ENCODE measurements around the gene CORIN.

The CORIN gene

DNA sequence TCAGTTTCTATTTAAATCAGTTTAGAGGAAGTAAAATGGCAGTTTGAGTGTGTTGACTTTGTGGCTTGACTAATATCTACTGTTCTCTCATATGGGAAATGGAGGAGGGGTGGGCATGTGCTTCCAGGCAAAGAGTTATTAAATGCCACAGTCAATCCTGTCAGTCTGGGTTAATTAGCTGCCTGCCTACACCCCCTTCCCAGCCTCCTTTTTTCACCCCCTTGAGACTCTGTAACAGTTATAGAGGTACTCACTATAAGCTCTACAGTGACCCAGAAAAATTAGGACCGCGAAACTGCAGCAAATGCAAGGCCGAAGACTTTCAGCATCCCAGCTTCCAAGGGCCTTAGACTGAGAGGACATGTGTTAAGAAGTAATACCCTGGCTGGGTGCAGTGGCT, 165.2 kb downstream of the CORIN start:
- DNase-seq: no peak

DNA sequence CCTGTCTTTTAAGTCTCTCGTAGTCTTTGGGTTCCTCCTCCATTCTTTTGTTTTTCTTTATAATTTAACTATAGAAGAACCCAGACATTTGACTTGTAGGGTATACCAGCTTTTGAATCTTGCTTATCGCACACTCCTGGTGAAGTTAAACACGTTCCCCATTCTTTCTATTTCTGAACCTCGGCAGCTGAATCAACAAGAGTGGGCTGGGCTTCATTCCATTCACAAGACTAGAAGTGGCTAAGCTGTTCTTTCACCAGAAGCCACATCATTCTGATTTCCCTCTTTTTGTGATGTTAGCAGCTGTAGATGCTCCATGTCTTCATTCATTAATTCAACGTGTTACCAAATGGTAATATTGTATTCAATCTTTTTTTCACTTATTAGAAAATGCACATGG, 167.9 kb downstream of the CORIN start:
- no peak for DNase-seq

DNA sequence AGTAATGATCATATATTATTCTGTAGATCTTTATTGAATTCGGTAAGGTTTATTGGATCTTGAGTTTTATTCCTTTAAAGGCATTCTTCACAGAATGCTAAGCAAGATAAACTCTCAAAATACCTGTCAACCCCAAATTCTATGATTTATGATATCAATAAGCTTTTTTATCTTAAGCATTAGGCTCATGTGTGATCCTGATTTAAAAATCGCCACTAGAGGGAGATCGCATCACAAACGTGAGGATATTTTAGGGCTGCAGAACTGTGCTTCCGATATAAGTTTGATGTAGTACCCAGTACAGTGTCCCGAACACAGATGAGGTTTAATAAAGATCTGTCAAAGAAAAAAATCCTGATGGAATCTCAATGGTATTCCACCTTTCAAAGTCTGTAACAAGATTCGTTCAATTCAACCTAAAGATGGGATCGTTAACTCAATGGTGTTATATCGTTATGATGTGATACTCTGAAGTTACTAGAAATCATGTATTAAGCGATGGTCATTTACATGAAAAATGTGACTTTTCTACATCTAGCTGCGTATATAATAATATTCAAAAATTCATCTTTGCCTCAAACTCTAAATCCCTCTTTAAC, 169.0 kb downstream of the CORIN start:
- DNase-seq: no peak

DNA sequence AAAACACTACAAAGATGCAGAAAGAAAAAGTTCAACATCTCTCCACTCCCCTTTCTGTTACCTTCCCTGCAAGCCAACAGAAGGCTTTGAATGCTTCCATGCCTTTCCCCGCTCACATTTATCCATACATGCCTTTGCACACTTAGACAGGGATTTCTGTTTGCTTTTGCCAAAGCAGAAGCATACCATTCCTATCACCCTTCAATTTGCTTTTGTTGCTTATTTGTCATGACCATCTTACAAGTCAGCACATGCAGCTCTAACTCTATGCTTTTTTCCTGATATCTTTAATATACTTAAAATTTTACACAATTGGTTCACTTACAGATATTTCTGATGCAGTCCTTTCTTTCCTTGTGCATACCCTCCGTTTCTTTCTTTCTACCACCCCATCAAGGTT, 169.6 kb downstream of the CORIN start:
- DNase-seq: no peak

DNA sequence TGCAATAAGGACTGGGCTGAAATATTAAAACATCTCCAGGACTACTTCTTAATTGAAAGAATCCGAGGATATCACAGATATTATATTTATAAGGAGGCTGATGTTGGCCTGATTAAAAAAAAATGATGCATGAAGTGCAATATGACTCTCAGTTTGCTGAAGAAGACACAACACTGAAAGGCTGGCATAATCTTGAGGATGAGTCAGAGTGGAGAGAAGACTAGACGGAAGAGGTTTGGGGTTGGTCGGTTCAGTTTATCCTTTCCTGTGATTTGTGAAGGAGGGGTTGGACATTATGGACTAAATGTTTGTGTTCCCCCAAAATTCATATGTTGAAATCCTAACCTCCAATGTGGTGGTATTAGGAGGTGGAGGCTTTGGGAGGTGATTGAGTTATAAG, 170.3 kb downstream of the CORIN start:
- no peak for DNase-seq

DNA sequence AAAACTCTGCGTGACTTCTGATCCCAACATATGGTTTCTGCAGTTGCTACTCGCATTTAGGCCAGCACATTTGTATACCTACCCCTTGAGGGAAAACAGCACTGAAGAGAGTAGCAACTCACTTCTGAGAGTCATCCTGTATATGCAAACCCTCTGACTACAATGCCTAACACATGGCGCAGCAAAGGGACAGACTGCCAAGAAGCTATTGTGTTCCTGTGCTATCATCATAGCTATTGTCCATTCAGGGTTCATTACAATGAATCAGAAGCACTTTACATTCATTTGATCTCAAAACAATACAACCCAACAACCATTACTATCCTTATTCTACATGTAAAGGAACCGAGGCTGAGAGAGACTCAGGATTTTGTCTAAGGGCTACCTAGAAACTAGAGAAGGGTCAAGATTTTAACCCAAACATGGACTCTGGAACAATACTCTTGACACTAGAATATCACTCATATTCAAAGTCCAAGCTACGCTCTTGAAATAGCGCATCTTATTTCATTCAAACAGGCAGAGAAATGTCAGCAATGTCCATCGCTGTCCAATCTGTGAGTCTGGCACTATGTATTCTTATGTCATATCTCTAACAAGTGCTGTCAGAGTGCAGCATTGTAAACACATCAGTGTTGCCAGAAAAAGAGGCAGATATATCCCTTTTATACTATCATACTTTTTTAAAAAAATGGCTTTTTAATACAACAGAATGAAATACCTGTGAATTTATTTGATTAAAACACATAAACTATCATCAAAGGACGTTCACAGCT, 173.6 kb downstream of the CORIN start:
- DNase-seq: no peak

DNA sequence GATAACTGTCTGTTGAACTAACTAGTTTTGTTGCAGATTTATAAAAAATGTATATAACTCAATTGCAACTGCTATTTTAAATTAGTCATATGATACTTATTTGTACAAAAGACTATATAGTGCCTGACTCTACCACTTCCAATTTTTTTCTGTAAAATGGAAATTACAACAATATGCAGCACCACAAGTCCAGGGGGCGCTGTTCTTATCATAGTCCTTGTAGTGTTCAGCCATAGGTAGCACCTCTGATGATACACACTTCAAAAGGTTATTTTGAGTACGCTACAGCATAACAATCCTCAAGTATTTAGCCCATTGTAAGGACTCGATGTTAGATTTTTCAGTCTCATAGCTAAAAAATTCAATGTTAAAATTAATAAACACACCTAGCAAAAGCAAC, 174.9 kb downstream of the CORIN start:
- DNase-seq: peak; percentile 1

DNA sequence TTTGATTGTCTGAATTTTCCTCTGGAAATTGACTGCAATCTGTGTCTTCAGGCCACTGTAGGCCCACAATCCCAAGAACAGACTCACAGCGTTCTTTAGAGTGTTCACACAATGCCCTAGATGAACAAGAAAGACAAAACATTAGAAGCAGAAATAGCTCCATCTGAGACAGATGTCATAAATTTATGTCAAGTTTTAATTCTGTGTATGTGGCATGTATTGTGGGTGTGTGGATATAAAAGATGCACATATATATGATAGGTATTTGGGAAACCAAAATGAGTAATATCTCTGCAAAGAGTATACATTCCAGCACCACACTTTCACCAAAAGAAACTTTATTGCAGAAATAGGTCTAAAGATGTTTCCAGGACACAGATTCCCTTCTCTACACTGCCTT, 176.1 kb downstream of the CORIN start:
- no peak for DNase-seq

DNA sequence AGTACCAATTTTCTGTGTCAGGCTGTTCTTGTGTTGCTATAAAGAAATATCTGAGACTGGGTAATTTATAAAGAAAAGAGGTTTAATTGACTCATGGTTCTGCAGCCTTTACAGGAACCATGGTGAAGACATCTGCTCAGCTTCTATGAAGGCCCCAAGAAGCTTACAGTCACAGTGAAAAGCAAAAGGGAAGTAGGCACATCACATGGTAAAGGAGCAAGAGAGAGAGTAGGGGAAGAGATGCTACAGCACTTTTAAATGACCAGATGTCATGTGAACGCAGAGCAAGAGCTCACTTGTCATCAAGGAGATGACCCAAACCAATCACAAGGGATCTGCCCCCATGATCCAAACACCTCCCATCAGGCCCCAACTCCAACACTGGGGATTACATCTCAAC, 178.5 kb downstream of the CORIN start:
- no peak for DNase-seq

DNA sequence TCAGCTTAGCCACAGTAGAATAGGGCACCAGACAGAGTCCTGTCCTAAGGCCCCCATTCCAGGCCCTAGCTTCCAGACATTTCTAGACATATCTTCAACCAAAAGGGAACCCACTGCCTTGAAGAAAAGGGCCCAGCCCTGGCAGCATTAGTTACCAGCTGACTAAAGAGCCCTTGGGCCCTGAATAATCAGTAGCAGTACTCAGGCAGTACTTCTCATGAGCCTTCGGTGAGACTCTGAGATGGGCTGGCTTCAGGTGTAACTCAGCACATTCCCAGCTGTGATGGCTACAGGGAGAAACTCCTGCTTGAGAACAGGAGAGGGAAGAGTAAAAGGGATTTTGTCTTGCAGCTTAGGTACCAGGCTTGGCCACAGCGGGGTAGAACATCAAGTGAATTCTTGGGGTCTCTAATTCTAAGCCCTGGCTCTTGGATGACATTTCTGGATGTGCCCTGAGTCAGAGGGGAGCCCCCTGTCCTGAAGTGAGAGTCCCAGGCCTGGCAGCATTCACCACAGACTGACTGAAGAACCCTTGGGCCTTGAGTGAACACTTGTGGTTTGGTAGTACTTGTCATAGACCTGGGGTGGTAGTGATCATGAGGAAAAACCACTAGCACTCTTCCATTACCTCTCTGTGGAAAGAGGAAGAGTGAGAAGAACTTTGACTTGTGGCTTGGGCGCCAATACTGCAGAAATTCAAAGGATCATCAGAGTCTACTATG, 182.7 kb downstream of the CORIN start:
- DNase-seq: no peak

DNA sequence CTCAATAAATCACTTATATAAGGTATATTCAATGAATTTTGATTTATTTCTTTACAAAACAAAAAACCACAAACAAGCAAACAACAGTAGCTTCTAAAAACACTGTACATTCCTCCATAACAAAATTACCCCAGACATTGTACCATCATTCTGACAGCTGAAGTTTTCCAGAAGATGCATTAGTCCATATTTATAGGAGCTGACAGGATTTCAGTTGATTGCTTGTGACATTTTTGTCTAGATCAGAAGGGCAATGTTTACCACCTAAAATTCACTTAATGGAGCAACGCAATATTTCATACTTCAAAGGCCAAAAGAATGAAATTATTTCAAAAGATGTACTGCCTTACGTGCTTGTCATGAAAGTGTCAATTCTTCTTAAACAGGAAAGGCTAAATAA, 185.8 kb downstream of the CORIN start:
- no peak for DNase-seq

DNA sequence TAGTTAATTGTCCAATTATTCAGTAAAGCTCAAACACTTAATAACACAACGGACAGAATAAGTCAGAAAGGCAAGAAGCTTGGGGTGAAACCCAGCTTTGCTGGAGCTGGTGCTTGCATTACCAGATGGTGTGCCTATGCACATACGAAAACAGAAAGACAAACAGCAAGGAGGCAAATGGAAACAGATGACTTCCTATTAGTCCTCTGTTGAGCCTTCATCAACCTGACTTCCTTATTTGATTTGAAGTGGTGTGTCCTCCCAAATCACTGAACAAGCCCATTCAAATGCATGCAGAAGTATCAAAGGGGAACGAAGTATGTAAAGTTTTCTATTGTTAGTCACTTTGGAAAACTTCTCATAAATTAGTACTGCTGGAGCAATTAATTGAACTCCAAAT, 186.6 kb downstream of the CORIN start:
- DNase-seq: no peak

DNA sequence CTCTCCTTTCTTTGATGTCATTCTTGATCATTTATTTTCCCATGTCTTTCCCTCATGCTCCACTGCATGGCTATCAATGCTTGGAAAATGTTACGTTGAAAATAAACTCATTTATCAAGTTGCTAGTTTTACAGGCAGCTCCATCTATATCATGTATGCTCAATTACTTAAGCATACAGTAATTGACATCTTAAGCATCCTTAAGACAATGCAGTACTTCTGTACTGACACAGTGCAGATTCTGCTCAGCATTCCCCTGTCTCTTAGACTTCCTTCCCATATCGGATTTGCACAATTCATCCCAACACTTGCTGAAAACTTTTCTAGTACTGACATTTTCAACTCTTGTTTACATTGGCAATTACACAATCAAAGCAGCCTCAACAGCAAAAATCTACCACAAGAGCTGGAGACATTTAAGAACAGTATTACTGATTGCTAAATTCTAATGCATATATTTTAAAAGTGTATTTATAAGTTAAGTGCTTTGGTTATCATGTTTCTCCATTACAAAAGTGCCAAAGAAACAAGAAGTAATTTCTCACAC, 187.2 kb downstream of the CORIN start:
- DNase-seq: no peak

DNA sequence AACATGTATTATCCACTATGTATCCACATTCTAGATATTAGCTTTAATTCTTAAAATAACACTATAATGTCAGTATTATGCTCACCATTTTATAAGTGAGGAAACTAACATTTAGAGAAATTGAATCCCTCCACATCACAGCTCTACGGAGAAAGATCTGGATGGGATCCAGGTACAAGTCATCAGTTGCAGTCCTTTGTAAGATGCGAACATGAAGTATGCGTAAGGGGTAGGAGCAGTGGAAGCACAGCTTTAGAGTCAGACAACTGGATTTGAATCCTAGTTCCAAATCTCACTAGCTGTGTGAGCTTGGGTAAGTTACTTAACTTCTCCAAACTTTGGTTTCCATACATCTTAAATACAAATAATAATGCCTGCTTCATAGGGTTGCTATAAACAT, 190.3 kb downstream of the CORIN start:
- no peak for DNase-seq

DNA sequence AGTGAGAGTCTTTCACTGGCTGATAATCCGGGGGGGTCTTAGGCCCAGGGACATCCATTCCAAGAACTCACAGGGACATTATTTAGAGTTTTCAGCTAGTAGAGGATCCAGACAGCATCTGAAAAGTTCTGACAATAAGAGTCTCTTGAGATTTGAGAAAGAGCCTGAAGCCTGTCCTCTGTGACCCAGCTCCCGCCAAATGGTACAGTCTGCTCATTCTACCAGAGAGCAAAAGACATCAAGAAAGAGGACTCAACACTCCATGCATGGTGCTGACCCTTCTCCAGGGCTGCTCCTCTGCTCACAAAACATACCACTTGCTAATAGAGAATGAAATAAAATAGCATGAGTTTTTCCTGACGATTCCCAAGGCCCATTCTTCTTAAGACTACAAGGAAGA, 190.8 kb downstream of the CORIN start:
- DNase-seq: no peak

DNA sequence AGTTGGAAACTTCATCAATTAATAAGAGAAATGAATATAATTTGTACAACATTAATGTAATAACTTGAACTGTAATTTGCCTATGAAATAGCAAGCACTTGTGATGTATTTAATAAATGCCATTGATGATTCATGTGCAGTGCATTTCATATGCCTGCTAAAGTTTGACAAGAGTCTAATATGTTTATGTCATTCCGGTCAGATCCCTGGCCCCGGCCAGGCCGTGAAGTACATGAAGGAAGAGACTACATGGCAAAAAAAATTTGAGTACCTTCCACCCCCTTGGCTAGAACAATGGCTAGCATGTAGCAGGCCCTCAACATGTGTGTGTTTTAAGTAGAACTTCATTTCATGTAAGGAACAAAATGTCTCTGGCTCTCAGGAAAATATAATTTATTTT, 191.5 kb downstream of the CORIN start:
- DNase-seq: no peak

DNA sequence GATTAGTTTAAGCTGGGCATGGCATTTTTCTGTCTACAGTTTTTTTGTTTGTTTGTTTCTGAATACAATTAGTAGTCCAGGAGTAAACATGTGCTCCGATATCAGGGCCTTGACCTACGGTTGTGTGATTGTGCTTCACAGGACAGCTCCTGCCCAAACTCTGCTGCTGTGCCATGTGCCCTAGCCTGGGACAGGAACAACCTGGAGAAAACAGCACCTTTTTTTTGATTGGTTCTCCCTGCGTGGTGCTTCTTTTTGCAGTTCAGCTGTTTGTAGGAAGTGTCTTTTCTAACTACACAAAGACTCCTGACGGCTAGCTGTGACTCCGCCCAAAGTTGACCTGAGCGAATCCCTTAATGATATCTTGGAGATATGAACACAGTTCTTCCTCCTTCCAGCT, 194.0 kb downstream of the CORIN start:
- DNase-seq: no peak

DNA sequence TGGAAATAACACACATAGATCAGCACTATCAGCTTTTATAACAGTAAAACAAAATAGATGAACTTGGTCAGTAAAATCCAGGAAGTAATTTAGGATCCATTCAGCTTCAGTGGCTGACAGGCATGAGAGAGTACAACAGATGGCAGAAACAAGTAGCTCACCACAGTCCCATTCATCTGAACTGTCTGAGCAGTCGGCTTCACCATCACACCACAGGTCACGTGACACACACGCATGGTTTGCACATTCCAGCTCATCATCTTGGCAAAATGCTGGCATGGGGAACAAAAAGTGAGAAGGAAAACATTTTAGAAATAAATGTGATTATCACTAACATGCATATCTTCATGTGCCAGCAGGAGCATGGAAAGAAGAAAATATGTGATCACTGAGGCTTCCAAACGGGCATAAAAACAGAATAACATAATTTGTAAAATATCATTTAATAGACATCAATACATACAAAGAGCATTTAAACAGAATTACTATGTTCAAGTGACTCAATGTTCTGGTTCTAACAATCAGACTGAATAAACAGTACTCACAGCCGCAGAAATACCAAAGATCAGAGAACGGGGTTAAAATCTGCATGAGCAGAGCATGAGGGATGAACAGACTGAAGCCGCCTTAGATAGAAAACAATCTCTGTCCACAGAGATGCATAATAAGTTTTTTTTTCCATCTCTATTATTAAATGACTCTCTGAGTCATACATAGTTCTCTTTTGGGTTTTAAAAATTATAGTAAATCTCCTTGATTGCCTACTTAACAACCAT, 194.7 kb downstream of the CORIN start:
- DNase-seq: no peak

DNA sequence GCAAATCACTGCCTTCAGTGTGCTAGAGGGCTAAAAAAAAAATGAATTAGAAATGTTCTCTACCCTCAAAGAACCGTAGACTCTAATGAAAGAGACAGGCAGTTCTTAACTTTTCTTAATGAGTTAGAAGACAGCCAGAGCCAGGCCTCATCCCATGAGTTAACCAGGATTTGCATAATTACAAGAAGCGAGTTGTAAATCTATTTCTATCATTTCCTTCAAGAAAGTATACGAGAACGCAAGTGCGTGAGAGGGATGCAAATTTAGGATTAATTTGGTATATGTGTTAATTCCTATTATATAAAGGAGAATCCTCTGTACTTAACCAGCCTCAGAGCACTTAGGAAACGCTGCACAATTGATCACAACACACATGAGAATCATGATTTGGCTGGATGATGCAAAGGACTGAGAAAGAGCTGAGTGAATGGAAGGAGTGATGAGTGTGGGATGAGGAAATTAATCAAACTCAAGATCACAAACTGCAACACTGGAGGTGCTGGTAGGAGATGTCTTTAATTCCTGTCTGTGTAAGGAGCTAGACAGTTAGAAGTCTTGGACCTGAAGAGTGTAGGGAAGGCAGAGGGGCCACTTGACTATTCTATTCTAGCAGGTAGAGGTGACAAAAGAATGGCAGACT, 195.6 kb downstream of the CORIN start:
- DNase-seq: no peak

DNA sequence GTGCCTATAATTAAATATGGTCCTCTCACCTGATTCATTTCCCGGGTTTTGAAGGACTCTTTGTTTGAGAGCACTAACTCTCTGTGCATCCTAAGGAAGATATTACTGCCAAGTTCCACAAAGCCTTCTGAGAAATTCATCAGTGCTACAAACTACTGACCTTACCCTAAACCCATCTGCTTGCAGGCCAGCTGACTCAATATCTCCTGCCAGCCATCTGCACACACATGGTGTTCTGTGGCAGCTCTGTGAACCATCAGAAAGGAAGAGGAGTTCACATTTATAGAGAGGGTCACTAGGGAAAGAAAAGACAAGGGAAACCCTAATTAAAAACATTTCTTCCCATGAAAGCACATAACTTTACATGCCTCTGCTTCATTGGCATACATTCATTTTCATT, 196.1 kb downstream of the CORIN start:
- DNase-seq: no peak

DNA sequence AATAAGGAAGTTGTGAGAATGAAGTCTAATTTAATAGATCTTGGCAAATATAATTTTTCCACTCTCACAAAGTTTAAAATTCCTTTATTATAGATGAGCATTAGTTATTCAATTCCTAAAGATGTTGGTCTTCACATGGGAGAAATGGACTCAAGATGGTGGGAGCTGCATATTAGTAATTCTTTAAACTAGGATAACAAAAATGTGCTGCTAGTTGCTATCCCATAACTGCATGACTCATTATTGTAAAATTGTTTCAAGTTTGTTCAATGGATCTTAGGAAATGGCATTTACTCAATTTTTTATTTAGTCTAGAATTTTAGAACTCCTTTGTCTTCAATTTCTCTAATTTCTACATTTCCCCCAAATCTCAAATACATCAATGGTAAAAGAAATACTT, 197.0 kb downstream of the CORIN start:
- no peak for DNase-seq

DNA sequence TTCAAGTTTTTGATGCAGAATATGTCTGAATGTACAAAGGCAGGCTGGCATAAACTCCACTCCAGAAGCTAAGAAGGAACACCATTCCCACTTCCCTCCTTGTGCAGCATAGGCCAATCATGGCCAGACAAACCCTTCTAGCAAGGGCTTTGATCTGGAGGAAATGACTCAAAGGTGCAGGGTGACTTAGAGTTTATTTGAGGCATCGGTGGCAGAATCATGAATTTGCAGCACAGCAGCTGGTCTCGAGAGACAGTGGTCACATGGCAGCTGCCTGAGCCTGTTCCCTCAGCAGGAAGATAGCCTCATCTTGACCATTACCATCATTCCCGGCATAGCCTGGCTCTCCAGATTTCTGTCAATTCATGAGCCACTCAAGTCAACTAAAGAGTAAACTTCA, 198.3 kb downstream of the CORIN start:
- DNase-seq: no peak

DNA sequence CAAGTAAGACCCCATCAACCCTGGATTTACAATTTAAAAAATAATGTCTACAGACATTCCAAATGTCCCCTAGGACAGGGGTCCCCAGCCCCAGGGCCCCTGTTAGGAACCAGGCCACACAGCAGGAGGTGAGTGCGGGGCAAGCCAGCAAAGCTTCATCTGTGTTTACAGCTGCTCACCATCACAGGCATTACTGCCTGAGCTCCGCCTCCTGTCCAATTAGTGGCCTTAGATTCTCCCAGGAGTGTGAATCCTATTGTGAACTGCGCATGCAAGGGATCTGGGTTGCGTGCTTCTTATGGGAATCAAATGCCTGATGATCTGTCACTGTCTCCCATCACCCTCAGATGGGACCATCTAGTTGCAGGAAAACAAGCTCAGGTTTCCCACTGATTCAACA, 206.7 kb downstream of the CORIN start:
- no peak for DNase-seq

Data from stimulated activated naive CD4-positive, alpha-beta T cell treated with Interleukin-2 at 50 U/mL for 16 hours (primary cell).